Activated CD4-positive, alpha-beta T cell treated with anti-CD3 and anti-CD28 coated beads, Interleukin-2, amount 10 ng/mL, durations not matched to agents 24 days and 14 days (primary cell): ENCODE results near the gene PTPN4. TPM values are rescaled to one million over a fixed set of nuclear protein-coding genes. Genes with fewer than 3 reads are reported as not detected.
"Not testable (repeated sequence)": the region's sequence is repeated elsewhere in the genome, so short reads cannot be mapped to it uniquely, and the experiment has no call there.

ENCODE experiments used
- DNase-seq: peaks from one replicate; pipeline ENCODE4 v3.0.0; 2022
- H3K27ac Mint-ChIP-seq: one replicate; pipeline ENCODE4 v1.8.0; 2022; ENCODE audit warnings: mild to moderate bottlenecking, mixed read lengths
- H3K27me3 Mint-ChIP-seq: one replicate; pipeline ENCODE4 v1.8.0; 2022; ENCODE audit warnings: mixed read lengths
- H3K36me3 Mint-ChIP-seq: one replicate; pipeline ENCODE4 v1.8.0; 2022; ENCODE audit warnings: low read depth, mild to moderate bottlenecking, mixed read lengths
- H3K4me1 Mint-ChIP-seq: one replicate; pipeline ENCODE4 v1.8.0; 2021; ENCODE audit warnings: mixed read lengths
- H3K4me3 Mint-ChIP-seq: one replicate; pipeline ENCODE4 v1.8.0; 2022; ENCODE audit warnings: mild to moderate bottlenecking, moderate library complexity, mixed read lengths
- H3K9me3 Mint-ChIP-seq: one replicate; pipeline ENCODE4 v1.8.0; 2021; ENCODE audit warnings: mixed read lengths
- intact Hi-C: fragments of 100-400 bp; cut with micrococcal nuclease; formaldehyde crosslinking; loops from one replicate; pipeline ENCODE4 v1.15.1; 2023
- total RNA-seq: library from RNA; stranded (reverse); gene quantifications from 2 replicates; pipeline ENCODE4 v1.2.3, GENCODE V29; 2022

PTPN4 gene
- total RNA-seq, 1 donor from 2014 or later, result 21.9 TPM

DNA sequence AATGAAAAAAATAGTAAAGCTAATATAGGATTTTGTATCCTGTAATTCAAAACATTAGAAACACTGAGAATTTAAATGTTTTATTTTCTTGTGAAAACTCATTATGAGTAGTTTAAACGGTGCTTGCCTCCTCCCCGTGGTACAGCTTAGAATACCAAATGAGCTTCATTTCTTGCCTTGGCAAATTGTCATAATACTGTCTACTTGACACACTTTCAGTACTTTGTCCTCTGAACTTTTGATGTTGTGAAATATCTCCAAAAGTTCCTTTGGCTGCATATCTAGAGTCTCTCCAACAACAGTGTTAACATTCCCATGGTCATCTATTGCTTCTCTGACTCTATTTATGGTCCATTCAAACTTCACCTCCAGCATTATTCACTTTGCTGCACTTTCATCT, 191.2 kb downstream of the PTPN4 start:
- Mint-ChIP-seq H3K9me3 (no peaks in the 10 kb centered on the region), H3K27ac (no peak overlapping the region), H3K27me3 (no peaks in the 10 kb centered on the region), H3K36me3 (peaks cover 55% of the 10 kb centered on the region), H3K4me1 (peaks cover 8% of the 10 kb centered on the region), H3K4me3 (no peak overlapping the region)
- intact Hi-C loops, result no loop called here
- DNase-seq, result no peak

DNA sequence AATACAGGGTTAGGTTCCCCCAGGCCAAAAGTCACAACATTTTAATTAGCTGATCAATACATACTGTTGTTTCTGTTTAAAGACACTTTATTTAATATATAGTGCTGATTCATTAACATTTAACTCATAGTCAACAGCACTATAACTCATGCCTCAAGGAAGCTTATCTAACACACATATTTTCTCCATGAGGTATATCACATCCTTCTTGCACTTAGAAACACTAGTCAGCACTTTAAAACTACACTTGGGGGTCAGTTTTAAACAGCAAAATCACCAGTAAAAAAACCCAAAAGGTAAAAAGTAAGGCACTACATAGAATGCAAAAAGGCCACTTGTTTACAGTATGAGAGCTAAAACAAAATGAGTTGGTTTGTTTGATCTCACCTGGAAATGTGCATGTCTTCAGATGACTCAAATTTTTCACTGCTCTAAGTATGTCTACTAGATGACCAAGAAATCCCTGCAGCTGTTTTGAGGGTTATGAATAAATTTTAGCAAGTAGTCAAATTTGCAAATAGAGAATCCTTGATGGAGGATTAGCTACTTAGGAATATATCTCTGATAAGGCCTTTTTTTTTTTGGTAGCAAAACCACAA, 199.0 kb downstream of the PTPN4 start:
- DNase-seq, result no peak
- Mint-ChIP-seq H3K4me3 (no peak overlapping the region), H3K9me3 (no peaks in the 10 kb centered on the region), H3K4me1 (peaks cover 4% of the 10 kb centered on the region), H3K36me3 (peaks cover 57% of the 10 kb centered on the region), H3K27ac (no peak overlapping the region), H3K27me3 (no peaks in the 10 kb centered on the region)
- intact Hi-C loops, result no loop called here

DNA sequence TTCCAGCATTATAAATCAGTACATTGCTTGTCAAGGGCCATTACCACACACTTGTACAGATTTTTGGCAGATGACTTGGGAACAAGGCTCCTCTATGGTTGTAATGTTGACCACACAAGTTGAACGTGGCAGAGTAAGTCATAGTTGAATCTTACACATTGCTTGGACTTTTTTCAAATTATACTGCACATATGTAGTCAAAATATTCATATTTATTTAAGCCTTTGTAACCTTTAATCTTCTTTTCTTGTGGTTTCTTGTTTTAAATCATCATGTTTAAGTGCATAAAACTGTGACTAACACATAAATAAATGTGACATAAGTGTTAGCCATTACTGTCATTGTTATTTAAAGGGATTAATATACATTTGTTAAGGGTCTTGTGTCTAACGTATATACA, 201.1 kb downstream of the PTPN4 start:
- peaks cover 4% of the 10 kb centered on the region for H3K4me1 Mint-ChIP-seq
- intact Hi-C loops, result no loop called here
- peaks cover 61% of the 10 kb centered on the region for H3K36me3 Mint-ChIP-seq
- H3K9me3 Mint-ChIP-seq, result no peaks in the 10 kb centered on the region
- no peak overlapping the region for H3K27ac Mint-ChIP-seq
- DNase-seq, result no peak
- no peak overlapping the region for H3K4me3 Mint-ChIP-seq
- H3K27me3 Mint-ChIP-seq, result no peaks in the 10 kb centered on the region

DNA sequence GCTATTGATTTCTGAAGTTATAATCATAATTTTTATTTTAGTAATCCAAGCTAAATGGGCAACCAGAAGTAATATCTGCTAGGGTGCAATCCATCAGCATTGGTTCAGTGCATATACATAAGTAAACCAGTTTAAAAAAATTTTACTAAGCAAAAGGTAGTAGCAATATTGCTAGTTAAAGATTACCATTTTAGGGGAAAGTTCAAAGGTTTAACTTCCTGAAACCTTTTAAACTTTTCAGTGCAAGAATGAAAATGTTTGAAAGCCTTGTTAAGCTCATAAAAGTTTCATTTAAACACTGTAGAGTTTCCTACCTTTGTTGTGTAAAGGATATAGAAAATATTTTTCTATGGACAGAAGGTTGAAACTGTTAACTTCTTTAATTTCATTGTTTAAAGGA, 222.2 kb downstream of the PTPN4 start:
- no peaks in the 10 kb centered on the region for H3K9me3 Mint-ChIP-seq
- H3K27ac Mint-ChIP-seq, result no peak overlapping the region
- intact Hi-C loops, result no loop called here

DNA sequence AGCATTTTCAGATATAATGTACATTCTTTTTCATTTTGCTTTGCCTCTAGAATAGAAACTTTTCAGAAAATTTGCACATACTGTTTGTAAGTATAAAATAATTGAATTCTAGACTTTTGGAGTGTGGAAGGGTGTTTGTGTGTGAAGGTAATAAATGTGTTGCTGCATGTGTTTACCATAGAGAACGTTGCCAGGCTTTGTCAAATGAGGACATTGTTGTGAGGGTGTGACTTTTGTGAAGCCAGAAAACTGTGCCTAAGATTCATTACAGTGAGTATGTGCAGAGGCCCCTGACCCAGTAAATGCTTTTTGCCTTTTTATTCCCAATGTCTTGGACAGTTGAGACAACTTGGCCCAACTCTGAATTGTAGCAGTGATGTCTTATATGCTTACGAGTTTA, 222.8 kb downstream of the PTPN4 start:
- no peak for DNase-seq
- intact Hi-C loops, result no loop called here
- Mint-ChIP-seq H3K27ac (no peak overlapping the region), H3K9me3 (no peaks in the 10 kb centered on the region), H3K27me3 (no peaks in the 10 kb centered on the region), H3K4me1 (no peaks in the 10 kb centered on the region), H3K36me3 (peaks cover 6% of the 10 kb centered on the region), H3K4me3 (no peak overlapping the region)

More for the DNA sequence above, 222.2 kb downstream of the PTPN4 start:
- no peak overlapping the region for H3K4me3 Mint-ChIP-seq
- H3K4me1 Mint-ChIP-seq, result no peaks in the 10 kb centered on the region
- peaks cover 12% of the 10 kb centered on the region for H3K36me3 Mint-ChIP-seq
- no peaks in the 10 kb centered on the region for H3K27me3 Mint-ChIP-seq
- DNase-seq, result no peak

DNA sequence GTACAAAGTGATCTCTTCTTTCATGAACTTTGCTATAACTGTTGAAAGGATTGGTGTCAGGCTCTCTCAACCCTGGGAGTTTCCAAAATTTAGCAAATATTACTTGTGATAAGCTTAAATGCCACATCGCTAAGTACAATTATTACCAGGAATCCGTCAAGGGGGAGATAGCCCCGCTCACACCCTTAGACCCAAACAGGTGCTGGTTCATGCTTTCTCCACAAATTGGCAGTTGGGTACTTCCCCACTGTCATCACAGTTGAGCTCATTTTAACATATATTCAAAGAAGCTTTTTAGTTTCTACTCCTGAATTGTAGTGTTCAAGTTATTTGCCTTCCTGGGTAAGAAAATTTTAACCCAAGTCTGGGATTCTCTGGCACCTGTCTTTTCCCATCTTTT, 223.4 kb downstream of the PTPN4 start:
- Mint-ChIP-seq H3K4me3 (no peak overlapping the region), H3K27me3 (no peaks in the 10 kb centered on the region), H3K27ac (no peak overlapping the region), H3K36me3 (peaks cover 6% of the 10 kb centered on the region), H3K9me3 (no peaks in the 10 kb centered on the region), H3K4me1 (no peaks in the 10 kb centered on the region)
- DNase-seq, result no peak
- intact Hi-C loops, result no loop called here

DNA sequence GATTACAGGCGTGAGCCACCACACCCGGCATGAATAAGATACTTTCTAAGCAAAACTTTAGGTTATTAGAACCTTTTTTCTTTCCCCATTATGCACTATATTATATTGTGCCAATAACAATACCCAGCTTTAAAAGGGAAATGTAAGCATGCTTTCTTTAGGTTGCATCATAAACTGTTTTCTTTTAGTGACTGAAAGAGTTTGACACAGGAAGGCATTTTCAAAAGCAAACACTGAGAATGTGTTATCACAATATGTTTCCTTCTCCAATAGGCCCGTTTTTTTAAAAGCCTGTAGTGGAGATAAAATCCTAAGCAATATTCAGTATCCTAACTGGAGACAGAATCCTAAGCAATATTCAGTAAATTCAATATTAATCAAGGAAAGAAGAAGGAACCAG, 236.4 kb downstream of the PTPN4 start:
- DNase-seq, result no peak
- H3K36me3 Mint-ChIP-seq, result no peaks in the 10 kb centered on the region
- no peak overlapping the region for H3K4me3 Mint-ChIP-seq
- no peaks in the 10 kb centered on the region for H3K9me3 Mint-ChIP-seq
- H3K27me3 Mint-ChIP-seq, result peaks cover 6% of the 10 kb centered on the region
- intact Hi-C loops, result no loop called here
- no peak overlapping the region for H3K27ac Mint-ChIP-seq
- H3K4me1 Mint-ChIP-seq, result no peaks in the 10 kb centered on the region

DNA sequence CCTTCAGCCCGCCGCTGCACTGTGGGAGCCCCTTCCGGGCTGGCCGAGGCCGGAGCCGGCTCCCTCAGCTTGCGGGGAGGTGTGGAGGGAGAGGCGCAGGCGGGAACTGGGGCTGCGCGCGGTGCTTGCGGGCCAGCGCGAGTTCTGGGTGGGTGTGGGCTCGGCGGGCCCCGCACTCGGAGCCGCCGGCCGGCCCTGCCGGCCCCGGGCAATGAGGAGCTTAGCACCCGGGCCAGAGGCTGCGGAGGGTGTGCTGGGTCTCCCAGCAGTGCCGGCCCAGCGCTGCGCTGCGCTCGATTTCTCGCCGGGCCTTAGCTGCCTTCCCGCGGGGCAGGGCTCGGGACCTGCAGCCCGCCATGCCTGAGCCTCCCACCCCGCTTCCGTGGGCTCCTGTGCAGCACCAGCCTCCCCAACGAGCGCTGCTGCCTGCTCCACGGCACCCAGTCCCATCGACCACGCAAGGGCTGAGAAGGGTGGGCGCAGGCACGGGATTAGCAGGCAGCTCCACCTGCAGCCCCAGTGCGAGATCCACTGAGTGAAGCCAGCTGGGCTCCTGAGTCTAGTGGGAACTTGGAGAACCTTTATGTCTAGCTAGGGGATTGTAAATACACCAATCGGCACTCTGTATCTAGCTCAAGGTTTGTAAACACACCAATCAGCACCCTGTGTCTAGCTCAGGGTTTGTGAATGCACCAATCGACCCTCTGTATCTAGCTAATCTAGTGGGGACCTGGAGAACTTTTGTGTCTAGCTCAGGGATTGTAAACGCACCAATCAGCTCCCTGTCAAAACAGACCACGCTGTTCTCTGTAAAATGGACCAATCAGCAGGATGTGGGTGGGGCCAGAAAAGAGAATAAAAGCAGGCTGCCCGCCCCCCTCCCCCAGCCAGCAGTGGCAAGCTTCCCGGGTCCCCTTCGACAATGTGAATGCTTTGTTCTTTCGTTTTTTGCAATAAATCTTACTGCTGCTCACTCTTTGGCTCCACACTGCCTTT, 237.5 kb downstream of the PTPN4 start:
- H3K4me1 Mint-ChIP-seq, DNase-seq, H3K9me3 Mint-ChIP-seq, H3K27ac Mint-ChIP-seq, H3K4me3 Mint-ChIP-seq, H3K27me3 Mint-ChIP-seq, H3K36me3 Mint-ChIP-seq, intact Hi-C loops: not testable (repeated sequence)

DNA sequence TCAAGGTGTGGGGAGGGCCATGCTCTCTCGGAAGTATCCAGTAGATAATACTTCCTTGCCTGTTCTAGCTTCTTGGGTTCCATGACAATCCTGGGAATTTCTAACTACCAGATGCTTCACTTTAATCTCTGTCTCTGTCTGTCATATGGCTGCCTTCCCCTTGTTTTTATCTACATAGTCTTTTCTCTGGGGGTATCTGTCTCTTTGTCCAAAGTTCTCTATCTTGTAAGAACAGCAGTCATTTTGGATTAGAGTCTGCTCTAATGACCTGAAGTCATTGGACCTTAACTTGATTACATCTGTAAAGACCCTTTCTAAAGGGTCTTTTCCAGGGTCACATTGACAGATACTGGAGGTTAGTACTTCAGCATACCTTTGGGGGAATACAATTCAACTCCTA, 241.7 kb downstream of the PTPN4 start:
- no peaks in the 10 kb centered on the region for H3K9me3 Mint-ChIP-seq
- no peak for DNase-seq
- peaks cover 2% of the 10 kb centered on the region for H3K4me1 Mint-ChIP-seq
- H3K36me3 Mint-ChIP-seq, result no peaks in the 10 kb centered on the region
- intact Hi-C loops, result no loop called here
- no peak overlapping the region for H3K27ac Mint-ChIP-seq
- no peaks in the 10 kb centered on the region for H3K27me3 Mint-ChIP-seq
- H3K4me3 Mint-ChIP-seq, result no peak overlapping the region

DNA sequence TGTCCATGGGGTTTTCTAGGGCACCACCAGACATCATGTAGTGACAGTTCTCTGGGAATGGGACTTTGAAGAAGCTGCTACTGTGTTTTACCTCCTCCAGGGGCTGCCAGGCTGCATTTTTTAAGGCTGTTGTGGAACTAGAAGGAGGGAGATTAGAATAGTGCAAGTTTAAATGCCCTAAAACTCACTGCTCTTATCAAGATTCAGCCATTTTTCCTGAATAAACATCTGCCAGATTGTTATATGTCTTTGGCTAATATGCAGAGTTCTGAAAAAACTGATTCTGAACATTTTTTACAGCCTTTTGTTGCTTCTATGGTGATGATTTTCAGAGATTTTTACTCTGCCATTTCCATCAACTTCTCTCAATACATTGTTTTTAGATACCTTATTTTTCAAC, 244.5 kb downstream of the PTPN4 start:
- no peak for DNase-seq
- H3K27me3 Mint-ChIP-seq, result no peaks in the 10 kb centered on the region
- no peaks in the 10 kb centered on the region for H3K36me3 Mint-ChIP-seq
- H3K9me3 Mint-ChIP-seq, result no peaks in the 10 kb centered on the region
- H3K27ac Mint-ChIP-seq, result no peak overlapping the region
- intact Hi-C loops, result no loop called here
- no peak overlapping the region for H3K4me3 Mint-ChIP-seq
- H3K4me1 Mint-ChIP-seq, result peaks cover 7% of the 10 kb centered on the region

DNA sequence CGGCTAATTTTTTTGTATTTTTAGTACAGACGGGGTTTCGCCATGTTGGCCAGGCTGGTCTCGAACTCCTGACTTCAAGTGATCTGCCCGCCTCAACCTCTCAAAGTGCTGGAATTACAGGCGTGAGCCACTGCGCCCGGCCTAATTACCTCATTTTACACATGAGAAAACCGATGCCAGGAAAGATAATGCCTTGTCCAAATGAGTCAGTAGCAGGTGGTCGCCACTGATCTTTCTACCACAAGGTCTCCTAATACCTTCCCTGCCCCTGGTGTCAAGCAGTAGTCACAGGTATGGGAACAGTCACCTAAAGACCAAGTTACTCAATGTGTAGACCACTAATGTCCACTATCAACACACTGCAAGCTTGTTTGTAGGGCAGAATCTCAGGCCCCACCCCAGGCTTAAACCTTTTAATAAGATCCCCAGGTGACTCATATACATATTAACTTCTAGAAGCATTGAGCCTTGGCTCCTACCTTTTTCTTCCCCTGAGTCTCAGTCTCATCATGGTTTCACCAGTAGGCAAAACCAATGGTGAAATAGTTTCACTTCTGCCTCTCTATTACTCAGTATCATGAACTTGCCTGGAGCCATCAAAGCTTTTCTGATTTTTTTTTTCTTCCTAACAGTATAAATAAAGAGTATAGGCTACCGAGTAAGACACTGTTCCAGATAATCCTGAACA, 246.3 kb downstream of the PTPN4 start:
- peak; percentile 43 for DNase-seq
- Mint-ChIP-seq H3K27me3 (peaks cover 2% of the 10 kb centered on the region), H3K9me3 (no peaks in the 10 kb centered on the region), H3K36me3 (no peaks in the 10 kb centered on the region), H3K27ac (no peak overlapping the region), H3K4me1 (peaks cover 7% of the 10 kb centered on the region), H3K4me3 (no peak overlapping the region)
- intact Hi-C loops, result no loop called here

DNA sequence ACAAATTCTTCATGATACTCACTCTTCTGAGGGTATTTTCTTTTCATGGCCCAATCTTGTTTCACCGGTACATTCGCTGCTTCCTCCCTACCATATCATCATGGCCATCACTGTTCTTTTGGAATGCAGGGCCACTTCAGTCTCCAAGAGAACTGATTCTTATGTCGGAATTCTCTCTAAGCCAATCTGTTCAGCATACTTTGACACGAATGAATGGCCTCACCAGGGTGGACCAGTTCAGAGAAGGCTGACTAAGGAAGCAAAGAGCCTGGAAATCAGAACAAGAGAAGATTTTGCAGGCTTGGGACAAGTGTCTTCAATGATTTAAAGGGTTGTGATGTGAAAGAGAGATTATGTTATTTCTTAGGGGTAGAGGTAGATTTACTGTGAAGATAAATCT, 248.1 kb downstream of the PTPN4 start:
- intact Hi-C loops, result no loop called here
- peak; percentile 42 for DNase-seq
- H3K4me1 Mint-ChIP-seq, result peaks cover 15% of the 10 kb centered on the region
- no peak overlapping the region for H3K4me3 Mint-ChIP-seq
- H3K9me3 Mint-ChIP-seq, result no peaks in the 10 kb centered on the region
- H3K36me3 Mint-ChIP-seq, result no peaks in the 10 kb centered on the region
- no peak overlapping the region for H3K27ac Mint-ChIP-seq
- peaks cover 3% of the 10 kb centered on the region for H3K27me3 Mint-ChIP-seq

DNA sequence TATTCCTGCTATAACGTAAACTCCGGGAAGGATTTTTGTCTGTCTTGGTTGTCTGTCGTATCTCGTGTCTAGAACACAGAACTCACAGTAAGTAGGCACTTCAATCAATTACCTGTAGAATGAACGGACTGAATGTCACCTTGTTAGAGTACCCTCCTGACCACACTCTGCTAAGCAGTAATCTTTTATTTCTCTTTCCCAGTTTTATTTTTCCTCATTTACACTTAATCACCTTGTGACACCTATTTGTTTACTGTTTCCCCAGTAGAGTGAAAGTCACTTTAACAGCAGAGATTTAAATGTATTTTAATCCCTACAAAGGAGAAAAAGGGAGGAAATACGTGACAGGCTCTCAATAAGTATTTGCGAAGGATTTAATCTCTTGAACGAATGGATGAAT, 252.6 kb downstream of the PTPN4 start:
- Mint-ChIP-seq H3K27me3 (peaks cover 13% of the 10 kb centered on the region), H3K9me3 (no peaks in the 10 kb centered on the region), H3K27ac (no peak overlapping the region), H3K4me1 (peaks cover 11% of the 10 kb centered on the region), H3K36me3 (no peaks in the 10 kb centered on the region), H3K4me3 (peak overlapping the region; percentile 55)
- intact Hi-C loops, result loop anchor here (2.0 to 10.0 kb wide), 6 partner anchors 150 to 335 kb away; partner anchors contain the start of gene TMEM177
- no peak for DNase-seq
